Measurements from ENCODE around the gene SIRPB2. TPM values are rescaled to one million over a fixed set of nuclear protein-coding genes. Genes with fewer than 3 reads are reported as not detected.

Gene SIRPB2
- total RNA-seq, 6 experiments from 2014 or later: 0.55 to 5.6 (median 2.4) TPM

GRCh38 chr20:1472556-1473245 lies 18.5 kb downstream of the SIRPB2 start:
- ATAC-seq: peak in 1 of 4 donors; percentile 17
- no peak for TF ChIP-seq CTCF (IDR thresholded peaks at IDR 0.05)
- TF ChIP-seq POLR2A (IDR thresholded peaks at IDR 0.05): no peak
- H3K27ac ChIP-seq: no peak overlapping the region
- no peaks in the 10 kb centered on the region for H3K27me3 ChIP-seq
- no peak overlapping the region for H3K4me3 ChIP-seq
- intact Hi-C loops (cut with DNase I): no loop called here
- 63% methylated on average over 9 of the region's 9 CpGs for WGBS (ENCODE audit: insufficient coverage, low coverage, low lambda C conversion rate, missing lambda C conversion rate)
- no peaks in the 10 kb centered on the region for H3K36me3 ChIP-seq
- peaks cover 0 to 5% (median 3%) of the 10 kb centered on the region in 4 donors for H3K4me1 ChIP-seq
- no peaks in the 10 kb centered on the region for H3K9me3 ChIP-seq
- no peak for DNase-seq

GRCh38 chr20:1471242-1471641 lies 20.0 kb downstream of the SIRPB2 start:
- intact Hi-C loops (cut with DNase I): no loop called here
- Histone ChIP-seq H3K4me3 (no peak overlapping the region), H3K36me3 (no peaks in the 10 kb centered on the region), H3K9me3 (no peaks in the 10 kb centered on the region), H3K27me3 (no peaks in the 10 kb centered on the region), H3K27ac (no peak overlapping the region), H3K4me1 (peaks cover 0 to 9% (median 5%) of the 10 kb centered on the region in 4 donors)
- ATAC-seq: no peak
- TF ChIP-seq POLR2A (IDR thresholded peaks at IDR 0.05) (no peak), CTCF (IDR thresholded peaks at IDR 0.05) (no peak)
- DNase-seq: no peak
- no CpG with 5 or more reads among the region's 2 CpGs for WGBS (ENCODE audit: insufficient coverage, low coverage, low lambda C conversion rate, missing lambda C conversion rate)

- Histone ChIP-seq H3K4me1 (peaks cover 0 to 20% (median 10%) of the 10 kb centered on the region in 4 donors), H3K27ac (peak overlapping the region in 2 of 3 donors; percentile 36 to 45), H3K9me3 (no peaks in the 10 kb centered on the region), H3K4me3 (no peak overlapping the region), H3K36me3 (no peaks in the 10 kb centered on the region), H3K27me3 (no peaks in the 10 kb centered on the region)
- intact Hi-C loops (cut with DNase I): no loop called here
- TF ChIP-seq CTCF (IDR thresholded peaks at IDR 0.05): peak; percentile 80 to 88 (median 84)
- no peak for TF ChIP-seq POLR2A (IDR thresholded peaks at IDR 0.05)
- ATAC-seq (peak; percentile 68 to 76 (median 74)), DNase-seq (peak; percentile 85 to 90 (median 89))
- WGBS (ENCODE audit: insufficient coverage, low coverage, low lambda C conversion rate, missing lambda C conversion rate): 33% methylated on average over 11 of the region's 11 CpGs
Measured at GRCh38 chr20:1469925-1470571, 21.2 kb downstream of the SIRPB2 start.

GRCh38 chr20:1469306-1469905 lies 21.8 kb downstream of the SIRPB2 start:
- TF ChIP-seq POLR2A (IDR thresholded peaks at IDR 0.05) (no peak), CTCF (IDR thresholded peaks at IDR 0.05) (no peak)
- H3K27me3 ChIP-seq: no peaks in the 10 kb centered on the region
- H3K27ac ChIP-seq: peak overlapping the region in 2 of 3 donors; percentile 36 to 45
- ATAC-seq (no peak), DNase-seq (no peak)
- intact Hi-C loops (cut with DNase I): no loop called here
- H3K4me3 ChIP-seq: no peak overlapping the region
- peaks cover 0 to 24% (median 11%) of the 10 kb centered on the region in 4 donors for H3K4me1 ChIP-seq
- H3K9me3 ChIP-seq: no peaks in the 10 kb centered on the region
- 72% methylated on average over 9 of the region's 9 CpGs for WGBS (ENCODE audit: insufficient coverage, low coverage, low lambda C conversion rate, missing lambda C conversion rate)
- no peaks in the 10 kb centered on the region for H3K36me3 ChIP-seq
